HepG2 (cell line): ENCODE results near the gene GSTP1. TPM values are rescaled to one million over a fixed set of nuclear protein-coding genes. Genes with fewer than 3 reads are reported as not detected.

Experiments
- CERS6 ChIP-seq: sonication (generic); formaldehyde crosslinking; IDR thresholded peaks from 2 replicates; pipeline ENCODE4 v1.5.0; 2020; ENCODE audit warnings: missing genetic modification reagents
- CHD2 ChIP-seq: IDR thresholded peaks from 2 replicates; pipeline ENCODE4 v1.6.1; 2011; ENCODE audit warnings: low read depth, low read length, improper control_type of control experiment
- MLXIP ChIP-seq: sonication (generic); formaldehyde crosslinking; IDR thresholded peaks from 2 replicates; pipeline ENCODE4 v1.9.0; 2021; ENCODE audit warnings: missing genetic modification reagents, borderline replicate concordance
- MXD3 ChIP-seq: IDR thresholded peaks from 2 replicates; pipeline ENCODE4 v1.6.1; 2016; ENCODE audit warnings: mild to moderate bottlenecking, missing biosample characterization, missing genetic modification reagents
- MYPOP ChIP-seq: sonication (generic); formaldehyde crosslinking; IDR thresholded peaks from 2 replicates; pipeline ENCODE4 v1.8.1; 2023; ENCODE audit warnings: mild to moderate bottlenecking, moderate library complexity, missing genetic modification reagents
- NFE2L1 ChIP-seq: sonication (generic); formaldehyde crosslinking; IDR thresholded peaks from 2 replicates; pipeline ENCODE4 v1.4.0; 2020; ENCODE audit warnings: missing genetic modification reagents, mild to moderate bottlenecking, borderline replicate concordance
- NFYC ChIP-seq: IDR thresholded peaks from 2 replicates; pipeline ENCODE4 v1.6.1; 2016; ENCODE audit warnings: missing genetic modification reagents, missing compliant biosample characterization
- PAXIP1 ChIP-seq: sonication (generic); formaldehyde crosslinking; conservative IDR thresholded peaks from 2 replicates; pipeline ENCODE4 v1.4.0; 2020; ENCODE audit warnings: mild to moderate bottlenecking, missing genetic modification reagents, moderate library complexity
- RBFOX2 ChIP-seq: fragments of 200-400 bp; formaldehyde crosslinking; IDR thresholded peaks from 2 replicates; pipeline ENCODE4 v1.6.1; 2017; ENCODE audit warnings: low read depth, mild to moderate bottlenecking, low read length
- THAP7 ChIP-seq: sonication (generic); formaldehyde crosslinking; IDR thresholded peaks from 2 replicates; pipeline ENCODE4 v1.8.1; 2023; ENCODE audit warnings: mild to moderate bottlenecking, missing genetic modification reagents
- ZBTB3 ChIP-seq: sonication (generic); formaldehyde crosslinking; IDR thresholded peaks from 2 replicates; pipeline ENCODE4 v1.4.0; 2020; ENCODE audit warnings: low read depth, mild to moderate bottlenecking, moderate library complexity, missing genetic modification reagents, borderline replicate concordance
- ZNF256 ChIP-seq: sonication (generic); formaldehyde crosslinking; conservative IDR thresholded peaks from 2 replicates; pipeline ENCODE4 v1.4.0; 2020; ENCODE audit warnings: missing genetic modification reagents
- ZNF710 ChIP-seq: sonication (generic); formaldehyde crosslinking; IDR thresholded peaks from 2 replicates; pipeline ENCODE4 v1.5.0; 2020; ENCODE audit warnings: mild to moderate bottlenecking, missing genetic modification reagents, borderline replicate concordance
- polyA plus RNA-seq, 8 experiments: library from polyadenylated mRNA; depleted of rRNA in 3 of 8; stranded (reverse) in 7 of 8; unstranded in 1 of 8; fragments of >200 nt; fragmentation: Illumina TruSeq in 4 of 8; extraction: Trizol in 4 of 8; gene quantifications; 2 replicates each; pipeline versions ENCODE4 v1.2.1 to v1.2.3, GENCODE V29; 2011 to 2016; ENCODE audit warnings: low read depth in 4 of 8, missing spikeins in 1 of 8, mixed read lengths in 1 of 8; ENCODE audit not compliant: insufficient read depth in 1 of 8
- total RNA-seq, 5 experiments: library from RNA; depleted of rRNA; stranded (reverse); fragments of >200 nt; fragmentation: Illumina TruSeq; extraction: Trizol; gene quantifications; 2 replicates each; pipeline ENCODE4 v1.2.3, GENCODE V29; 2016; ENCODE audit warnings: low read depth in 1 of 5

The GSTP1 gene
- total and polyA plus RNA-seq, 2 of the 13 experiments (the other 11 are each of a cell fraction or from before 2014, with no cell fraction given) = not detected

- TF ChIP-seq MLXIP (CRISPR knock-in tag) = no peak
- TF ChIP-seq CHD2 = peak; percentile 54; the same call in 1 of the 2 replicates
- TF ChIP-seq ZBTB3 (CRISPR knock-in tag) = peak; percentile 75; the same call in 1 of the 2 replicates
- TF ChIP-seq RBFOX2 = peak; percentile 95
- peak; percentile 56 for TF ChIP-seq PAXIP1
- TF ChIP-seq ZNF256 (CRISPR knock-in tag) = no peak
- peak; percentile 96 for TF ChIP-seq MYPOP (CRISPR knock-in tag)
- TF ChIP-seq NFYC = peak; percentile 62; the same call in 1 of the 2 replicates
- peak; percentile 47; the same call in 1 of the 2 replicates for TF ChIP-seq ZNF710 (CRISPR knock-in tag)
- peak; percentile 89; the same call in 1 of the 2 replicates for TF ChIP-seq THAP7 (CRISPR knock-in tag)
- no peak for TF ChIP-seq NFE2L1
- peak; percentile 74; the same call in 1 of the 2 replicates for TF ChIP-seq MXD3
- peak; percentile 76 for TF ChIP-seq CERS6 (CRISPR knock-in tag)
These were observed 23.1 kb downstream of the GSTP1 start, which contains the start of gene NDUFV1 (continued) for GRCh38 chr11:67606492-67607295.
